GM12865 (cell line): ENCODE data around the gene LEMD1.
"Not testable (repeated sequence)": the region's sequence is repeated elsewhere in the genome, so short reads cannot be mapped to it uniquely, and the experiment has no call there.

ENCODE experiments used
- DNase-seq: peaks from one replicate; pipeline ENCODE4 v3.0.0; 2010; ENCODE audit warnings: low read depth
- H3K4me3 ChIP-seq: 2 replicates; pipeline ENCODE4 v1.5.1; 2011; ENCODE audit warnings: mild to moderate bottlenecking, low read depth, low read length, control low read depth
- TF ChIP-seq, protein P1 (sequence below): IDR thresholded peaks from 2 replicates; pipeline ENCODE4 v1.5.1; 2011; ENCODE audit warnings: low read length, control low read depth, low read depth, inconsistent platforms; ENCODE audit not compliant: insufficient read depth; ENCODE audit errors: missing control alignments

The LEMD1 gene

DNA sequence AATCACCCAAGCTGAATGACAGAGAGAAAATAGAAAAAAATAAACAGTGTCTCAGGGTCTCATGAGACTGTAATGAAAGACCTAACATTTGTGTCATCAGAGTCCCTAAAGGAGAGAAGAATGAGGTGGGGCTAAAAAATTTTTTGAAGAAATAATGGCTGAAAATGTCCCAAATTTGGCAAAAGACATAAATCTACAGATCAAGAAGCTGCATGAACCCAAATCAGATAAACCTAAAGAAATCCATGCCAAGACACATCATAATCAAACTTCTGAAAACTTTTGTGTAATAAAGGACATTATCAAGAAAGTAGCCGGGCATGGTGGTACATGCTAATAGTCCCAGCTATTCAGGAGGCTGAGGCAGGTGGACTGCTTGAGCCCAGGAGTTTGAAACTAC is 29.2 kb downstream of the LEMD1 start:
- TF ChIP-seq, protein P1, sequence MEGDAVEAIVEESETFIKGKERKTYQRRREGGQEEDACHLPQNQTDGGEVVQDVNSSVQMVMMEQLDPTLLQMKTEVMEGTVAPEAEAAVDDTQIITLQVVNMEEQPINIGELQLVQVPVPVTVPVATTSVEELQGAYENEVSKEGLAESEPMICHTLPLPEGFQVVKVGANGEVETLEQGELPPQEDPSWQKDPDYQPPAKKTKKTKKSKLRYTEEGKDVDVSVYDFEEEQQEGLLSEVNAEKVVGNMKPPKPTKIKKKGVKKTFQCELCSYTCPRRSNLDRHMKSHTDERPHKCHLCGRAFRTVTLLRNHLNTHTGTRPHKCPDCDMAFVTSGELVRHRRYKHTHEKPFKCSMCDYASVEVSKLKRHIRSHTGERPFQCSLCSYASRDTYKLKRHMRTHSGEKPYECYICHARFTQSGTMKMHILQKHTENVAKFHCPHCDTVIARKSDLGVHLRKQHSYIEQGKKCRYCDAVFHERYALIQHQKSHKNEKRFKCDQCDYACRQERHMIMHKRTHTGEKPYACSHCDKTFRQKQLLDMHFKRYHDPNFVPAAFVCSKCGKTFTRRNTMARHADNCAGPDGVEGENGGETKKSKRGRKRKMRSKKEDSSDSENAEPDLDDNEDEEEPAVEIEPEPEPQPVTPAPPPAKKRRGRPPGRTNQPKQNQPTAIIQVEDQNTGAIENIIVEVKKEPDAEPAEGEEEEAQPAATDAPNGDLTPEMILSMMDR: no peak
- H3K4me3 ChIP-seq: no peak overlapping the region
- no peak for DNase-seq

DNA sequence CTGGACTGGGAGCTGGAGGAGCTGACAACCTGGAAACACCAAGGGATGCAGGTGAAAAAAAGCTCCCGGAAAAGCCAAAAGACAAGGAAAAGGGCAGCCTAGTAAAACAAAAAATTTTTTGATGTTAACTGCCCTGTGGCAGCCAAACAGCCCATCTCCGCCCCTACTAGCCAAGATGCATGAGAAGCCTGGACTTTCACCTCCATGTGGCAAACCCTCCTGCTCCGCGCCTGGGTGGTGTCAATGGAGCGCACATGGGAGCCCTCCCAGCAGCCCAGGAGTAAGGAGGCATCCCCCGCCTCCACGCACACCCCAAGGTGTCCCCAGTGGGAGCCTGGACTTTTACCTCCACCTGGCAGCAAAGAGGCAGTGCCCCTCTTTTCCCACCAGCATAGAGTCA is 30.5 kb downstream of the LEMD1 start:
- no peak for DNase-seq
- H3K4me3 ChIP-seq: no peak overlapping the region
- TF ChIP-seq, protein P1: no peak

DNA sequence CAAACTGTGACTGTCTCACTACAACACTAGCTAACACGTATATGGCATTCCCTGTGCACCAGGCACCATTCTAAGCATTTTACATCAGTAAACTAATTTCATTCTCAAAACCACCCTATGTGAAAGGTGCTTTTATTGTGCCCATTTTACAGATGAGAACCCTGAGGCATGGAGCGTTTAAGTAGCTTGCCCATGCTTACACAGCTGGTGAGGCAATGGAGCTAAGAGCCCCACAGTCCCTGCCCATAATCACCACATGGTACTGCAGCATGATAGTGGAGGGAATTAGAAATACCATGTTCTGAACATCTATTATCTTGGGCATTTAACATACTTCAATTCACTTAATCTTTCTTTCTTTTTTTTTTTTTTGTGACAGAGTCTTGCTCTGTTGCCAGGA is 34.0 kb downstream of the LEMD1 start:
- DNase-seq: no peak
- TF ChIP-seq, protein P1: no peak
- H3K4me3 ChIP-seq: no peak overlapping the region

DNA sequence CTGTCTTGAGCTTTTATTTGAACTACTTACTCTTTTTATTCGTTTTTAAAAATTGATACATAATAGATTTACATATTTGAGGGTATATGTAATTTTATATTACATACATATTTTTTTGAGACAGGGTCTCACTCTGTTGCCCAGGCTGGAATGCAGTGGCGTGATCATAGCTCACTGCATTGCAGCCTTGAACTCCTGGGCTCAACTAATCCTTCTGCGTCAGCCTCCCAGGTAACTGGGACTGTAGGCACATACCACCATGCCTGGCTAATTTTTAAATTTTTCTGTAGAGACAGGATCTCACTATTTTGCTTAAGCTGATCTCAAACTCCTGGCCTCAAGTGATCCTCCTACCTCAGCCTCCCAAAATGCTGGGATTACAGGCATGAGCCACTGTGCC is 38.9 kb downstream of the LEMD1 start:
- not testable (repeated sequence) for H3K4me3 ChIP-seq, DNase-seq

DNA sequence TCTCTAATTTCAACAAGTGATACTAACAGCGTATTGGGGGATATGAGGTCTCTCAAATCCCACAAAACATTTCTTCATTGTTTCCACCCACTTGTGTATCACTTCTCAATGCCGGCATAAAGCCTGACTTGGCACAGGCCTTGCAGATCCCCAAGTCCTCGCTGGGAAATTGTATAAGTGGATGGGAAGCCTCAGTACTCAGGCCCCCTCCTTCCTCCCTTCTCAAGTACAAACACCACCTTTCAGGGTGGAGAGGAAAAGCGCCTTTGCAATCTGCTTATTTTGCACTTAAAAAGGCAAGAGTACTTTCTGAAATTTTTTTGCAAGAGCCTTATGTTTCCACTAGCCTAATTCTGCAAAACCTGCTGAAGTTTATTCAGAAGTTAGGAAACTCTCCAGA is 39.3 kb downstream of the LEMD1 start:
- TF ChIP-seq, protein P1: no peak
- DNase-seq: no peak

DNA sequence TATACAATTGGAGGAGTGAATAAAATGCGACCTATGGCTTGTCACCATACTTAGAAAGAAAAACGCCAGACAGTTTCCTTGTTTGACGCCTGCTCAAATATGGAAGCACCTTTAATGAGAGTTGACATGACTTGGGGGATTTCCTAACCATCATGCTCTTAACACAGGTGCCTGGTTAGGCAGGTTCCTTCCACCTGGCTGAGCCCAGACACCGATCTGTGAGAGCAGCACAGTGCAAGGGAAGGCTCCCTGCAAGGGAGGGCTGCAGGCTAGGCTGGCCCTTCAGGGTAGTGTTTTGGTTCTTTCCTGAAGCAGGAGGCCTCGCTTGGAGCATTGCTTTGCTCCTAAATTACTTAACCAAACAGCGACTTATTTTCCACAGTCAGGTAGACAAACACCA is 40.6 kb downstream of the LEMD1 start:
- TF ChIP-seq, protein P1: no peak
- DNase-seq: no peak
- H3K4me3 ChIP-seq: no peak overlapping the region

More for the DNA sequence above, 39.3 kb downstream of the LEMD1 start:
- no peak overlapping the region for H3K4me3 ChIP-seq

DNA sequence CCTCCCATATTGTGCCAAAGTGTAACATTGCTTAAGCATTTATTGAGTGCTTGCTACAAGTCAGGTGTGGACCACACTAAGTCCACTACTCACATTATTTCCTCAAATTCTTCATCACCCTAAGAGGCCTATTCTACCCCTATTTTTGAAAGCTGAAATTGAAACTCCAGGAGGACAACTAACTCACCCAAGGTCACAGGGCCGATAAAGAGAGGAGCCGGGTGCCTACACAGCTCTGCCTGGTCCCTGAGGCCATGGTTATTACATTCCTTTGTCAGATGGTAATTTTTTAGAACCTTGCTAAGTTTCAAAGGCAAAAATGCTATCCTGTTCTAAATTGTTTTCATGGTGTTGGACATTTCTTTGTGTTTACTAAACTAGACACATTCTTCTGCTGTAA is 41.0 kb downstream of the LEMD1 start:
- H3K4me3 ChIP-seq: no peak overlapping the region
- DNase-seq: no peak
- TF ChIP-seq, protein P1: no peak
